Aorta (tissue), 5 donors: ENCODE data around the gene HK1. TPM values are rescaled to one million over a fixed set of nuclear protein-coding genes. Genes with fewer than 3 reads are reported as not detected.
"Not testable (repeated sequence)": the region's sequence is repeated elsewhere in the genome, so short reads cannot be mapped to it uniquely, and the experiment has no call there.

Experiments
- ATAC-seq: fragments of 200-7000 bp; cut with Tn5 transposase; one replicate; pipeline ENCODE4 v1.9.1; 2022; ENCODE audit warnings: moderate library complexity; ENCODE audit not compliant: low FRiP score
- DNase-seq, 2 donors: peaks; one replicate each; pipeline ENCODE4 v3.0.0-alpha.2; 2020
- H3K27ac ChIP-seq, 2 donors: one replicate each; pipeline ENCODE4 v1.5.1; 2013; ENCODE audit warnings: low read length in 2 of 2, mild to moderate bottlenecking in 2 of 2, moderate library complexity in 2 of 2, control low read depth in 1 of 2, inconsistent platforms in 1 of 2, low read depth in 1 of 2
- H3K27me3 ChIP-seq, 2 donors: one replicate each; pipeline ENCODE4 v1.6.1; 2013; ENCODE audit warnings: control low read depth in 1 of 2, low read length in 1 of 2, mild to moderate bottlenecking in 1 of 2, moderate library complexity in 1 of 2; ENCODE audit not compliant: insufficient read depth in 2 of 2, control insufficient read depth in 1 of 2
- H3K36me3 ChIP-seq, 2 donors: one replicate each; pipeline ENCODE4 v1.6.1; 2013; ENCODE audit warnings: control low read depth in 1 of 2, low read length in 1 of 2, mild to moderate bottlenecking in 1 of 2; ENCODE audit not compliant: insufficient read depth in 2 of 2, control insufficient read depth in 1 of 2
- H3K4me1 ChIP-seq, 2 donors: one replicate each; pipeline ENCODE4 v1.6.1; 2013; ENCODE audit warnings: low read length in 2 of 2, control low read depth in 1 of 2, mild to moderate bottlenecking in 1 of 2, moderate library complexity in 1 of 2; ENCODE audit not compliant: insufficient read depth in 2 of 2, control insufficient read depth in 1 of 2
- H3K4me3 ChIP-seq, 2 donors: one replicate each; pipeline ENCODE4 v1.5.1; 2013; ENCODE audit warnings: low read length in 2 of 2, control low read depth in 1 of 2, mild to moderate bottlenecking in 1 of 2
- H3K9me3 ChIP-seq: one replicate; pipeline ENCODE4 v1.6.1; 2013; ENCODE audit warnings: mild to moderate bottlenecking, low read length; ENCODE audit not compliant: control insufficient read depth
- WGBS, 2 donors: extraction: QIAGEN DNeasy Blood & Tissue Kit; methylation state at CpG; one replicate each; pipeline ENCODE4 v1.1.7; 2013; 5-methylcytosine and 5-hydroxymethylcytosine counted together
- intact Hi-C, 2 donors: fragments of 100-400 bp; cut with DNase I; formaldehyde crosslinking; loops; one replicate each; pipeline versions ENCODE4 v1.14.2 to v1.15.0; 2022
- polyA plus RNA-seq, 2 donors: library from polyadenylated mRNA; stranded (reverse); fragments of 200-250 nt; gene quantifications; one replicate each; pipeline ENCODE4 v1.2.3, GENCODE V29; 2013
- total RNA-seq, 2 donors: library from RNA; stranded (reverse); fragmentation: NEBNext Ultra II Directional; extraction: Animal tissue kit (Norgen Biotek cat#: 25700); gene quantifications; one replicate each; pipeline ENCODE4 v1.2.1, GENCODE V29; 2021
- donor health status: healthy with polysubstance abuse.
- donor health status: Bipolar disorder and iron deficiency.
- donor health status: DM: no; HTN: no; CAD: no.
- donor health status: DM: no; HTN: no; CAD: no.
- donor health status: DM: yes; HTN: yes; CAD: no.

HK1 gene
- total and polyA plus RNA-seq, 4 donors: 41.7 to 133 (median 92.2) TPM

DNA sequence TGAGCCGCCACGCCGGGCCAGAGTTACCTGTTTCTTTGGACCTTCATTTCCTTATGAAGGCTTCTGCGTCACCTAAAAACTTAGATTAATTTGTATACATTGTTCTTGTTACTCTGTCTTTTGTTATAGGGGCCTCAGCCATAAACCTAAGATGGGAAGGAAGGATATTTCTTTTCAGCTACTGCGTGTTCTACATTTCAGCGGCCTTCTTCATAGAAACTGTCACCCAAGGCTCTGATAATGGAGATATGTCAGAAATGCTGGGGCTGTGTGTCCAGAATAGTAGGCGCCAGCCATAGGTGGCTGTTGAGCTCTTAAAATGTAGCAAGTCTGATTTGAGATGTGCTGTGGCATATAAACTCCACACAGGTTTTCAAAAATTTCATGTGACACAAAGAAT lies 52.9 kb downstream of the HK1 start:
- Histone ChIP-seq H3K4me3 (no peak overlapping the region), H3K9me3 (no peaks in the 10 kb centered on the region), H3K4me1 (peaks cover 13 to 14% of the 10 kb centered on the region in 2 donors), H3K27me3 (no peaks in the 10 kb centered on the region), H3K27ac (no peak overlapping the region), H3K36me3 (no peaks in the 10 kb centered on the region)
- ATAC-seq (no peak), DNase-seq (no peak)
- intact Hi-C loops: no loop called here
- WGBS, 2 donors: 90% methylated on average over 7 of the region's 7 CpGs

GRCh38 chr10:69332278-69333010 lies 54.1 kb downstream of the HK1 start:
- H3K27ac ChIP-seq: peak overlapping the region; percentile 20 to 98

DNA sequence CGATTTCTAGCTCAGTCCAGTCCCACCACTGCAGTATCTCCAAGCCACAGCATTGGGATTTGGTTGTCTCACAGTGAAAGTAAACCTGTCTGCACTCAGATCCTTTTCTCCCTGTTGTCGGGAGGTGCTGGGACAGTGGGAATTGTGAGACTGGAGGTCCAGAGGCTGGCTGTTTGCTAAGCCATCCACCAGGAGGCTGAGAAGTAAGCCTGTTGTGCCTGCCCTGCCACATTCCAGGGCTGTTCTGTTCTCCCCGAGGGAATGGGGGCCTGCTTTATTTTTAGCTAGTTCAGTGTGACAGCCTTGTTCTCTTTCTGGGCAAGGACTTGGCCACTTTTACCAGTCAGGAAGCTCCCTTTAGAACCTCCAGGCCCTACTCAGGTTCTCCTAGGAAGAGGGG lies 54.9 kb downstream of the HK1 start:
- DNase-seq (peak; percentile 72 to 78), ATAC-seq (peak; percentile 65)
- H3K27ac ChIP-seq: peak overlapping the region; percentile 62 to 99
- no peaks in the 10 kb centered on the region for H3K36me3 ChIP-seq
- no peaks in the 10 kb centered on the region for H3K9me3 ChIP-seq
- intact Hi-C loops: loop anchor here in 1 of 2 donors (2.0 kb wide), 1 partner anchor 30 kb away; no protein-coding TSS in a partner anchor
- H3K4me1 ChIP-seq: peaks cover 14 to 16% of the 10 kb centered on the region in 2 donors
- no peak overlapping the region for H3K4me3 ChIP-seq
- no peaks in the 10 kb centered on the region for H3K27me3 ChIP-seq
- WGBS, 2 donors: 8 to 13% methylated on average over 3 of the region's 3 CpGs

More at GRCh38 chr10:69332278-69333010, 54.1 kb downstream of the HK1 start:
- Histone ChIP-seq H3K9me3 (no peaks in the 10 kb centered on the region), H3K4me3 (no peak overlapping the region), H3K27me3 (no peaks in the 10 kb centered on the region), H3K36me3 (no peaks in the 10 kb centered on the region), H3K4me1 (peaks cover 14 to 15% of the 10 kb centered on the region in 2 donors)
- DNase-seq (no peak), ATAC-seq (no peak)
- intact Hi-C loops: loop anchor here in 1 of 2 donors (2.0 kb wide), 1 partner anchor 30 kb away; no protein-coding TSS in a partner anchor
- 73 to 75% methylated on average over 9 of the region's 9 CpGs for WGBS, 2 donors

- ATAC-seq, H3K36me3 ChIP-seq, H3K4me3 ChIP-seq, DNase-seq, H3K27me3 ChIP-seq, H3K9me3 ChIP-seq: not testable (repeated sequence)
- peaks cover 12% of the 10 kb centered on the region in 2 donors for H3K4me1 ChIP-seq
- peak overlapping the region; percentile 63 to 99 for H3K27ac ChIP-seq
- WGBS, 2 donors: 87 to 88% methylated on average over 8 to 9 of the region's 9 CpGs
- intact Hi-C loops: loop anchor here in 1 of 2 donors (2.0 kb wide), 1 partner anchor 29 kb away; no protein-coding TSS in a partner anchor
These were observed 55.6 kb downstream of the HK1 start for GRCh38 chr10:69333865-69334301.

- no peaks in the 10 kb centered on the region for H3K27me3 ChIP-seq
- intact Hi-C loops: no loop called here
- no peaks in the 10 kb centered on the region for H3K36me3 ChIP-seq
- WGBS, 2 donors: 44 to 52% methylated on average over 19 of the region's 19 CpGs
- H3K9me3 ChIP-seq: no peaks in the 10 kb centered on the region
- peaks cover 12% of the 10 kb centered on the region in 2 donors for H3K4me1 ChIP-seq
- peak overlapping the region; percentile 63 to 87 for H3K27ac ChIP-seq
- ATAC-seq (no peak), DNase-seq (no peak)
- H3K4me3 ChIP-seq: no peak overlapping the region
These were observed 56.2 kb downstream of the HK1 start for GRCh38 chr10:69334302-69335062.

- intact Hi-C loops: no loop called here
- Histone ChIP-seq H3K4me1 (peaks cover 12 to 16% of the 10 kb centered on the region in 2 donors), H3K9me3 (no peaks in the 10 kb centered on the region), H3K4me3 (no peak overlapping the region), H3K36me3 (no peaks in the 10 kb centered on the region), H3K27me3 (no peaks in the 10 kb centered on the region), H3K27ac (peak overlapping the region; percentile 63 to 87)
- 0 to 3% methylated on average over 13 of the region's 13 CpGs for WGBS, 2 donors
- ATAC-seq (peak; percentile 47), DNase-seq (peak; percentile 81 to 90)
These were observed 56.8 kb downstream of the HK1 start for GRCh38 chr10:69335063-69335587.

DNA sequence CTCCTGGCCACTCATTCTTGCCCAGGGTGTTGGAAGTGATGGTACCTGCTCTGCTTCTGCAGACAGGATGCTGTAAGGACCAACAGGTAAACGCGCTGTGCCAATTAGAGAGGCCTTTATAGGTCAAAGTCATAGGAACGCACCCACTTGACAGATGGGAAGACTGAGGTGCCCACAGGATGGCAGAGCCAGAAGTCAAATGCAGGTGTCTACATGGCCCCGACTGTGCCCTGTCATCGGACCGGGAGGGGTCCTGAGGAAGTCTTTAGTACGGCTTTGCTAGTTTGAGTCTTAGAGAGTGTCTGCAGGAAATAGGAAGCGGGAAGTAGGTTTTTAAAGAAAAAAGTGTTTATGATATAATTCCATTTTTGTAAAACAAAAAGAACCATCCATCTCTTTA lies 57.3 kb downstream of the HK1 start:
- H3K27ac ChIP-seq: peak overlapping the region; percentile 63 to 87
- no peak overlapping the region for H3K4me3 ChIP-seq
- H3K9me3 ChIP-seq: no peaks in the 10 kb centered on the region
- H3K27me3 ChIP-seq: no peaks in the 10 kb centered on the region
- DNase-seq: no peak
- intact Hi-C loops: no loop called here
- ATAC-seq: no peak
- WGBS, 2 donors: 93 to 96% methylated on average over 8 of the region's 8 CpGs
- no peaks in the 10 kb centered on the region for H3K36me3 ChIP-seq
- H3K4me1 ChIP-seq: peaks cover 12 to 16% of the 10 kb centered on the region in 2 donors

DNA sequence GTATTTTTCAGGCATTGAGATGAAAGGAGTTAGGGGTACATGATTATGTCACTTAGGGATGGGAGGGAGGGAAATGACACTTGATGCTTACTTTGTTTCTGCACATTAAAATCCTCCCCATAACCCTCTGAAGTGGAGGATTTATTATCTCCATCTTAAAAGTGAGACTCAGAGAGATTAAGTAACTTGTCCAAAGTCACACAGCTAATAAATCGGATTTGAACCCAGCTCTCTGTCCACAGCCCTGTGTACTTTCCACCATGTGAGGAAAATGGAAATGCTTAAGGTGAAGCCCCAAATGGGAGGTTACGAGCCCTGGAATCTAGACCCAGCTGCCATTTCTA lies 58.6 kb downstream of the HK1 start:
- Histone ChIP-seq H3K9me3 (no peaks in the 10 kb centered on the region), H3K27me3 (no peaks in the 10 kb centered on the region), H3K4me1 (peaks cover 12 to 16% of the 10 kb centered on the region in 2 donors), H3K4me3 (no peak overlapping the region), H3K27ac (peak overlapping the region; percentile 8 to 90), H3K36me3 (no peaks in the 10 kb centered on the region)
- DNase-seq: no peak
- intact Hi-C loops: no loop called here
- ATAC-seq: no peak
- 83 to 88% methylated on average over 2 of the region's 2 CpGs for WGBS, 2 donors
